ENCODE data around the gene GOLGA8S.
"Not testable (repeated sequence)": the region's sequence is repeated elsewhere in the genome, so short reads cannot be mapped to it uniquely, and the experiment has no call there.

- TF ChIP-seq CTCF, POLR2A (IDR thresholded peaks at IDR 0.05): not testable (repeated sequence)
Measured at GRCh38 chr15:23381192-23381591, 26.6 kb downstream of the GOLGA8S start.
